HG03558 (cell line): ENCODE results near the gene NDUFS1.
"Not testable (repeated sequence)": the region's sequence is repeated elsewhere in the genome, so short reads cannot be mapped to it uniquely, and the experiment has no call there.

Source experiments
- ATAC-seq: cut with Tn5 transposase; IDR thresholded peaks from one replicate; pipeline ENCODE4 v1.9.1; 2021; ENCODE audit warnings: moderate number of reproducible peaks; ENCODE audit not compliant: unreplicated experiment; ENCODE audit errors: extremely low read depth

NDUFS1 gene

GRCh38 chr2:206105541-206105940 lies 53.7 kb downstream of the NDUFS1 start:
- no peak for ATAC-seq

GRCh38 chr2:206105038-206105437 lies 54.2 kb downstream of the NDUFS1 start:
- no peak for ATAC-seq

GRCh38 chr2:206098872-206099271 lies 60.4 kb downstream of the NDUFS1 start:
- not testable (repeated sequence) for ATAC-seq

GRCh38 chr2:206098471-206098870 lies 60.8 kb downstream of the NDUFS1 start:
- no peak for ATAC-seq

- no peak for ATAC-seq
Observed at GRCh38 chr2:206096876-206097275, 62.4 kb downstream of the NDUFS1 start.

GRCh38 chr2:206095536-206096332 lies 63.5 kb downstream of the NDUFS1 start:
- ATAC-seq: no peak

- no peak for ATAC-seq
Observed at GRCh38 chr2:206092297-206092696, 66.9 kb downstream of the NDUFS1 start.

GRCh38 chr2:206088248-206088647 lies 71.0 kb downstream of the NDUFS1 start:
- no peak for ATAC-seq

- ATAC-seq: no peak
Observed at GRCh38 chr2:206086716-206087350, 72.4 kb downstream of the NDUFS1 start.

- ATAC-seq: peak; percentile 84
Observed at GRCh38 chr2:206085742-206086445, 73.3 kb downstream of the NDUFS1 start, which contains the start of gene INO80D. Gene INO80D, minus strand, starts transcription at chr2:206086174. Its CDS starts 23,158 bp downstream, at chr2:206063016.

- ATAC-seq: peak; percentile 7
Observed at GRCh38 chr2:206084870-206085741, 74.1 kb downstream of the NDUFS1 start.

GRCh38 chr2:206084439-206084869 lies 74.8 kb downstream of the NDUFS1 start:
- ATAC-seq: no peak

GRCh38 chr2:206083602-206084438 lies 75.4 kb downstream of the NDUFS1 start:
- no peak for ATAC-seq

- no peak for ATAC-seq
Observed at GRCh38 chr2:206082298-206082843, 76.9 kb downstream of the NDUFS1 start.

GRCh38 chr2:206080927-206081326 lies 78.3 kb downstream of the NDUFS1 start:
- ATAC-seq: no peak

GRCh38 chr2:206079699-206080465 lies 79.4 kb downstream of the NDUFS1 start:
- no peak for ATAC-seq

GRCh38 chr2:206077879-206078278 lies 81.4 kb downstream of the NDUFS1 start:
- ATAC-seq: not testable (repeated sequence)

GRCh38 chr2:206075113-206075512 lies 84.1 kb downstream of the NDUFS1 start:
- no peak for ATAC-seq
